Natural killer cell (primary cell): ENCODE measurements around the gene H6PD. TPM values are rescaled to one million over a fixed set of nuclear protein-coding genes. Genes with fewer than 3 reads are reported as not detected.

Source experiments
- ATAC-seq, 3 donors: fragments of 150-1000 bp in 2 of 3; fragments of 200-7000 bp in 1 of 3; cut with Tn5 transposase; 1 replicate in 1 of 3; 2 replicates in 2 of 3; pipeline ENCODE4 v1.10.0; 2021; ENCODE audit warnings: mild to moderate bottlenecking in 2 of 3, moderate library complexity in 2 of 3
- DNase-seq, 2 donors: peaks; one replicate each; pipeline versions ENCODE4 v3.0.0 to v3.0.0-alpha.2; 2013 to 2021; ENCODE audit warnings: mixed read lengths in 1 of 2
- H3K27ac ChIP-seq: one replicate; pipeline ENCODE4 v1.5.1; 2013; ENCODE audit warnings: mild to moderate bottlenecking, low read length
- H3K27me3 ChIP-seq: one replicate; pipeline ENCODE4 v1.6.1; 2013; ENCODE audit warnings: low read length; ENCODE audit not compliant: control insufficient read depth, insufficient read depth
- H3K36me3 ChIP-seq: one replicate; pipeline ENCODE4 v1.6.1; 2013; ENCODE audit warnings: low read length; ENCODE audit not compliant: control insufficient read depth, insufficient read depth
- H3K4me1 ChIP-seq: one replicate; pipeline ENCODE4 v1.6.1; 2013; ENCODE audit warnings: low read length; ENCODE audit not compliant: control insufficient read depth, insufficient read depth
- H3K4me3 ChIP-seq: one replicate; pipeline ENCODE4 v1.5.1; 2013; ENCODE audit warnings: low read length
- H3K9me3 ChIP-seq: one replicate; pipeline ENCODE4 v1.6.1; 2013; ENCODE audit warnings: low read length; ENCODE audit not compliant: control insufficient read depth, insufficient read depth
- H3K27ac Mint-ChIP-seq, 2 donors: one replicate each; pipeline ENCODE4 v1.8.0; 2022; ENCODE audit warnings: mild to moderate bottlenecking in 2 of 2, mixed read lengths in 2 of 2, moderate library complexity in 1 of 2
- H3K27me3 Mint-ChIP-seq, 2 donors: one replicate each; pipeline ENCODE4 v1.8.0; 2022; ENCODE audit warnings: low read depth in 2 of 2, mixed read lengths in 2 of 2
- H3K36me3 Mint-ChIP-seq: one replicate; pipeline ENCODE4 v1.8.0; 2022; ENCODE audit warnings: mixed read lengths
- H3K4me1 Mint-ChIP-seq, 2 donors: one replicate each; pipeline ENCODE4 v1.8.0; 2022; ENCODE audit warnings: mixed read lengths in 2 of 2
- H3K4me3 Mint-ChIP-seq: one replicate; pipeline ENCODE4 v1.8.0; 2022; ENCODE audit warnings: mild to moderate bottlenecking, moderate library complexity, mixed read lengths
- H3K9me3 Mint-ChIP-seq, 2 donors: one replicate each; pipeline ENCODE4 v1.8.0; 2022; ENCODE audit warnings: mixed read lengths in 2 of 2
- WGBS: methylation state at CpG from one replicate; pipeline ENCODE4 v1.1.7; 2013; ENCODE audit warnings: missing lambda C conversion rate; ENCODE audit not compliant: insufficient coverage; 5-methylcytosine and 5-hydroxymethylcytosine counted together
- intact Hi-C: fragments of 100-400 bp; cut with micrococcal nuclease; formaldehyde crosslinking; loops from one replicate; pipeline ENCODE4 v1.14.2; 2022
- total RNA-seq, 4 donors: library from RNA; stranded (reverse); fragments of 120-200 nt in 1 of 4; gene quantifications; one replicate each; pipeline versions ENCODE4 v1.2.3 to v1.2.4, GENCODE V29; 2013 to 2022
- TF ChIP-seq, protein P1 (sequence below): fragments of 200-600 bp; IDR thresholded peaks from one replicate; pipeline ENCODE4 v1.8.0; 2022; ENCODE audit warnings: antibody characterized with exemption

Gene H6PD
- total RNA-seq, 3 donors from 2014 or later (not counting 1 experiment from before 2014, with no cell fraction given): 24.3 to 37.1 (median 31.2) TPM

DNA sequence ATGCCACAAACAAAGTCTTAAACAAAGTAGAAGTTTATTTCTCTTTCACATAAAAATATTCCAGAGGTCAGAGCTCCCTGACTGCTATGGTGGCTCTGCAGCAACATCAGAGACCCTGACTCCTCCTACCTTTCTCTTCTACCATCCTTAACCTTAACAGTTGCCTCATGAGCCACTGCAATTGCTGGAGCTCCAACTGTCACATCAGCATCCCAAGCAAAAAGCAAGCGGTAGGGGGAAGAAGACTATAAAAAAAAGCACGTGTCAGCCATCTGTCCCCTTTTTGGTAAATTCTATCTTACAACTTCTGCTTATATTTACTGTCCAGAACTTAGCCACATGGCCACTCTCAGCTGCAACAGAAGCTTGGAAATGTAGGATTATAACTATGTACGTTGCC lies 21.8 kb upstream of the H6PD start:
- Histone ChIP-seq H3K27me3 (no peaks in the 10 kb centered on the region), H3K36me3 (no peaks in the 10 kb centered on the region), H3K4me3 (no peak overlapping the region), H3K4me1 (no peaks in the 10 kb centered on the region), H3K9me3 (no peaks in the 10 kb centered on the region), H3K27ac (no peak overlapping the region)
- no peaks in the 10 kb centered on the region for H3K4me1 Mint-ChIP-seq
- WGBS: 92% methylated on average over 1 of the region's 3 CpGs
- peaks cover 3 to 11% of the 10 kb centered on the region in 2 donors for H3K27me3 Mint-ChIP-seq
- H3K4me3 Mint-ChIP-seq: no peak overlapping the region
- intact Hi-C loops: no loop called here
- no peak for ATAC-seq
- DNase-seq: no peak
- H3K9me3 Mint-ChIP-seq: no peaks in the 10 kb centered on the region
- TF ChIP-seq, protein P1, sequence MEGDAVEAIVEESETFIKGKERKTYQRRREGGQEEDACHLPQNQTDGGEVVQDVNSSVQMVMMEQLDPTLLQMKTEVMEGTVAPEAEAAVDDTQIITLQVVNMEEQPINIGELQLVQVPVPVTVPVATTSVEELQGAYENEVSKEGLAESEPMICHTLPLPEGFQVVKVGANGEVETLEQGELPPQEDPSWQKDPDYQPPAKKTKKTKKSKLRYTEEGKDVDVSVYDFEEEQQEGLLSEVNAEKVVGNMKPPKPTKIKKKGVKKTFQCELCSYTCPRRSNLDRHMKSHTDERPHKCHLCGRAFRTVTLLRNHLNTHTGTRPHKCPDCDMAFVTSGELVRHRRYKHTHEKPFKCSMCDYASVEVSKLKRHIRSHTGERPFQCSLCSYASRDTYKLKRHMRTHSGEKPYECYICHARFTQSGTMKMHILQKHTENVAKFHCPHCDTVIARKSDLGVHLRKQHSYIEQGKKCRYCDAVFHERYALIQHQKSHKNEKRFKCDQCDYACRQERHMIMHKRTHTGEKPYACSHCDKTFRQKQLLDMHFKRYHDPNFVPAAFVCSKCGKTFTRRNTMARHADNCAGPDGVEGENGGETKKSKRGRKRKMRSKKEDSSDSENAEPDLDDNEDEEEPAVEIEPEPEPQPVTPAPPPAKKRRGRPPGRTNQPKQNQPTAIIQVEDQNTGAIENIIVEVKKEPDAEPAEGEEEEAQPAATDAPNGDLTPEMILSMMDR: no peak
- H3K27ac Mint-ChIP-seq: no peak overlapping the region
- H3K36me3 Mint-ChIP-seq: no peaks in the 10 kb centered on the region

DNA sequence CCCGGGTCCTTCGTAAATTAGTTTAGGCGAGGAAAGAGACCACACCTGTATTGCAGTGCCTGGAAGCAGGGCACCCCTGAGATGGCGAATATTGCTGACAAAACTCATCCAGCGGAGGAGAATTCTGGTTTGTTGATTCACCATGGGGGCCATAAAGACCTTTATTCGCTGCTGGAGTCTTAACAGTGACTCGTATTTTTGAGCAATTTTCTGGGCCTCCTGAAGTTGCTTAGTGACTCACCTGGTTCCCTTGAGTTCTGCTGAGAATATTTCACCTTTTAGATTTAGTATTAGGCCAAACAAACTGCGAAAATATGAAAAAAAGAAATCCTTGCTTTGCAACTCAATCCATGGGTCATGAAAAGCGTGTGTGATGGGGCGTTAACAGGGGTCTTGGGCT lies 20.6 kb upstream of the H6PD start:
- intact Hi-C loops: no loop called here
- no peaks in the 10 kb centered on the region for H3K9me3 Mint-ChIP-seq
- no peaks in the 10 kb centered on the region for H3K36me3 Mint-ChIP-seq
- TF ChIP-seq, protein P1: no peak
- Histone ChIP-seq H3K27me3 (no peaks in the 10 kb centered on the region), H3K36me3 (no peaks in the 10 kb centered on the region), H3K4me3 (no peak overlapping the region), H3K9me3 (no peaks in the 10 kb centered on the region), H3K4me1 (no peaks in the 10 kb centered on the region), H3K27ac (no peak overlapping the region)
- no peaks in the 10 kb centered on the region for H3K4me1 Mint-ChIP-seq
- DNase-seq (no peak), ATAC-seq (no peak)
- H3K4me3 Mint-ChIP-seq: no peak overlapping the region
- WGBS: 84% methylated on average over 10 of the region's 10 CpGs
- no peak overlapping the region for H3K27ac Mint-ChIP-seq
- peaks cover 0 to 6% of the 10 kb centered on the region in 2 donors for H3K27me3 Mint-ChIP-seq

DNA sequence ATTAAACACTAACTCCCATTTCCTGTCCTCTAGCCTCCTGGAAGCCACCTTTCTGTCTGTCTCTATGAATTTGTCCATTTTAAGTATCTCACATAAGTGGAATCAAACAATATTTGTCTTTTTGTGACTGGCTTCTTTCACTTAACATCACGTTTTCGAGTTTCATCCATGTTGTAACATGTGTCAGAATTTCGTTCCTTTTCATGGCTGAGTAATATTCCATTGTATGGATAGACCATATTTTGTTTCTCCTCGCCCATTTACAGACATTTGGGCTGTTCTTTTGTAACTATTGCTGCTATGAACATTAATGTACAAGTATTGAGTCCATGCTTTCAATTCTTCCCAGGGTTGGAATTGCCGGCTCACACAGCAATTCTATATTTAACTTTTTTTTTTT lies 15.7 kb upstream of the H6PD start:
- intact Hi-C loops: no loop called here
- Histone ChIP-seq H3K4me1 (no peaks in the 10 kb centered on the region), H3K4me3 (no peak overlapping the region), H3K9me3 (no peaks in the 10 kb centered on the region), H3K27ac (no peak overlapping the region), H3K27me3 (no peaks in the 10 kb centered on the region), H3K36me3 (no peaks in the 10 kb centered on the region)
- H3K27me3 Mint-ChIP-seq: no peaks in the 10 kb centered on the region
- H3K4me3 Mint-ChIP-seq: no peak overlapping the region
- WGBS: 100% methylated on average over 2 of the region's 5 CpGs
- no peaks in the 10 kb centered on the region for H3K4me1 Mint-ChIP-seq
- H3K36me3 Mint-ChIP-seq: no peaks in the 10 kb centered on the region
- ATAC-seq (no peak), DNase-seq (no peak)
- H3K27ac Mint-ChIP-seq: no peak overlapping the region
- TF ChIP-seq, protein P1: no peak
- H3K9me3 Mint-ChIP-seq: no peaks in the 10 kb centered on the region

DNA sequence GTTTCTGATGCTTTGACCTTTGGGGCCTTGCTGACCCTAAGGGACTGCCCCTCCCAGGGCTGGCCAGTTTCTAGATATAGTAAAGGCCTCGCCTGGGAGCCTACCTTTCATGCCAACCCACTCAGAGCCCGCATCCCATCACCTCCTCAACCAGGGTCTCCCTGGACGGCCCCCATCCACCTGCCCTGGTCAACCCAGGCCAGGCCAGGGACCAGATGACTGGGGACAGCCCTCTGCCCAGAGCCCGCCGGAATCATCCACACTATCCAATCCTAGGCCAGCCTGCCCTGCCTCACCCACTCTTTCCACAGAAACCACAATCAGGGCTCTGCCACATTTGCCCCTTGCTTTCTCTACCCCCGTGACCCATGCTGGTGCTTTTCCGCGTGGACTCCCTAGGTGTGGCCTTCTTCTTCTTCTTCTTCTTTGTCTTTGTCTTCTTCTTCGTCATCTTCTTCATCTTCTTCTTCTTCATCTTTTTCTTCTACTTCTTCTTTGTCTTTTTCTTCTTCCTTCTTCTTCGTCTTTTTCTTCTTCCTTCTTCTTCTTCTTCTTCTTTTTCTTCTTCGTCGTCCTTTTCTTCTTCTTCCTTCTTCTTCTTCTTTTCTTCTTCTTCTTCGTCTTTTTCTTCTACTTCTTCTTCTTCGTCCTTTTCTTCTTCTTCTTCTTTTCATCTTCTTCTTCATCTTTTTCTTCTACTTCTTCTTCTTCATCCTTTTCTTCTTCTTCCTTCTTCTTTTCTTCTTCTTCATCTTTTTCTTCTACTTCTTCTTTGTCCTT lies 11.5 kb upstream of the H6PD start:
- Mint-ChIP-seq H3K4me3 (no peak overlapping the region), H3K36me3 (no peaks in the 10 kb centered on the region), H3K4me1 (no peaks in the 10 kb centered on the region), H3K27ac (no peak overlapping the region), H3K27me3 (no peaks in the 10 kb centered on the region), H3K9me3 (no peaks in the 10 kb centered on the region)
- Histone ChIP-seq H3K9me3 (no peaks in the 10 kb centered on the region), H3K36me3 (no peaks in the 10 kb centered on the region), H3K27ac (no peak overlapping the region), H3K4me1 (no peaks in the 10 kb centered on the region), H3K27me3 (no peaks in the 10 kb centered on the region), H3K4me3 (no peak overlapping the region)
- ATAC-seq (no peak), DNase-seq (no peak)
- WGBS: 92% methylated on average over 14 of the region's 14 CpGs
- TF ChIP-seq, protein P1: no peak
- intact Hi-C loops: no loop called here
